Measurements from ENCODE around the gene STARD13.

DNA sequence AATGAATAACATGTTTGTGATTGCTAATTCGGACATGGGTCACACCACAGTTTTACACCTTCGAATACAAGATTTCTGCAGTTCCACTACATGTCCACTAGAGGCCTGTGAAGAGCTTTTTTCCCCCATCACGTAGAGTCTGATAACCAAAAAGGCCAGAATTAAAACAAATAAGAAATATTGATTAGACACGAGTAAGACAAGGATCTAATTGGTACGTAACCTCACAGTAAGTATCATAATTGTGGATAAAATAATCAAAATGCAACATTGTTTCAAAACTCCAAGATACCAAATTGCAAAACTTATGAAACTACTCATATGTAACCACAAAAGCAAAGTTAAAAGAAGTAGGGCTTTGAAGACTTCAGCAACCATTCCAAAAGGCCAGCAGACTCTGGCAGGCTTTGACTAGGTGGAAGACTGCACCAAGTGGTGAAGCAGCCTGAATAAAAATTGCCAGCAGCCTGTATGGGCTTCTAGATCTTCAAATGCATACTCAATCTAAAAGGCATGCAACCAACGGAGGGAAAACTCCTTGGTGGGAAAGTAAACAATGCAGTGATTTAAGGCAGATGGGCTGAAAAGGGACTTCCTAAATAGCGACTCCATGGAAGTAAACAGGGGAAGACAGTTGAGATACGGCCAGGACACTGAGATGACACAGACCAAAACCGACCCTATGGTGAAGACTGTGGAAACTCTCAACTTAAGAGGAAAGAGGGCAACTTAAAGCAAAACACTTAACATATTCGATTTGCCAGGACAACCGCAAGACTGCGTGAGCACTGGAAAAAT, 56.7 kb downstream of the STARD13 start:
- TF ChIP-seq GATA2 (IDR thresholded peaks at IDR 0.05; ENCODE audit: low read depth, low read length) (no peak), GATA3 (IDR thresholded peaks at IDR 0.05; ENCODE audit: low read depth, low read length) (no peak)
